ENCODE measurements around the gene ADGRB2.

The ADGRB2 gene

DNA sequence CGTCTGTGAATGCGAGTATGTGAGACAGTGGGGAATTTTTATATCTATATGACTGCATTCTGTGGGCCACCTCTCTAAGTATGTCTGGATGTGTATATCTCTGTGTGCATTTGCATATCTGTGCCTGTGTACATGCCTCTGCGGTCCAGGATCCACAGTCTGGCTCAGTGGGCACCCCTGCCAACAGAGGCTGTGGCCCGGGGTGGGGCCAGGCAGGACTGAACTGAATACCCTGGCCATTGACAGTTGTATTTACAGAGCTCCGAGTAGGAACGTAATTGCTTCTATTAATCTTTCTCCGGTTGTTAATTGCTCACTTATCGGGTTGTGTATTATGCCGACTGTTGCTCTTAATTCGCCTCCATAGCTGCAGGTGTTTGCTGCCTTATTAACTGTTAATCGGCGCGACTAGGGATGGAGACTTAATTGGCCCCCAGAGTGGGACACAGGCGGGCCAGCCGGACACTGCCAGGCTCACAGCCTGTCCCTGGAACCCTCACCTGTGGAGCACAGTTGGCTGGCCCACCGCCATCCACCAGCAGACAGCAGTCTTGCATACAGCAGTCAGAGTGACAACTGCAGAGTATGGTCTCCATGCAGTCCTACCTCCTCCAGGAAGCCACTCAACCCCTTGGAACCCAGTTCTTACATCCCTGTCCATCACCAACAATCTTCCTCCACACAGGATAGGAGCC lies 22.4 kb upstream of the ADGRB2 start:
- no peaks in the 10 kb centered on the region for H3K9me3 ChIP-seq (ENCODE audit: insufficient read depth, low read length)
- H4K20me1 ChIP-seq (ENCODE audit: insufficient read depth, low read length), result no peaks in the 10 kb centered on the region
- H3K4me2 ChIP-seq (ENCODE audit: low read length), result no peak overlapping the region
- no peak overlapping the region for H3K9ac ChIP-seq (ENCODE audit: low read length)
- no peak overlapping the region for H3K27ac ChIP-seq (ENCODE audit: low read length)
- no peaks in the 10 kb centered on the region for H3K36me3 ChIP-seq (replicated peaks; ENCODE audit: low read depth, low read length)
- no peak overlapping the region for H3K4me3 ChIP-seq (ENCODE audit: low read length)
- peaks cover 31% of the 10 kb centered on the region for H3K4me1 ChIP-seq (ENCODE audit: low read length)
- H2AFZ ChIP-seq (ENCODE audit: low read depth, low read length), result no peak overlapping the region
- TF ChIP-seq EZH2phosphoT487 (IDR thresholded peaks at IDR 0.05; ENCODE audit: low read depth), result no peak
- TF ChIP-seq, protein P1, sequence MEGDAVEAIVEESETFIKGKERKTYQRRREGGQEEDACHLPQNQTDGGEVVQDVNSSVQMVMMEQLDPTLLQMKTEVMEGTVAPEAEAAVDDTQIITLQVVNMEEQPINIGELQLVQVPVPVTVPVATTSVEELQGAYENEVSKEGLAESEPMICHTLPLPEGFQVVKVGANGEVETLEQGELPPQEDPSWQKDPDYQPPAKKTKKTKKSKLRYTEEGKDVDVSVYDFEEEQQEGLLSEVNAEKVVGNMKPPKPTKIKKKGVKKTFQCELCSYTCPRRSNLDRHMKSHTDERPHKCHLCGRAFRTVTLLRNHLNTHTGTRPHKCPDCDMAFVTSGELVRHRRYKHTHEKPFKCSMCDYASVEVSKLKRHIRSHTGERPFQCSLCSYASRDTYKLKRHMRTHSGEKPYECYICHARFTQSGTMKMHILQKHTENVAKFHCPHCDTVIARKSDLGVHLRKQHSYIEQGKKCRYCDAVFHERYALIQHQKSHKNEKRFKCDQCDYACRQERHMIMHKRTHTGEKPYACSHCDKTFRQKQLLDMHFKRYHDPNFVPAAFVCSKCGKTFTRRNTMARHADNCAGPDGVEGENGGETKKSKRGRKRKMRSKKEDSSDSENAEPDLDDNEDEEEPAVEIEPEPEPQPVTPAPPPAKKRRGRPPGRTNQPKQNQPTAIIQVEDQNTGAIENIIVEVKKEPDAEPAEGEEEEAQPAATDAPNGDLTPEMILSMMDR (IDR thresholded peaks at IDR 0.05; ENCODE audit: low read depth, low read length), result no peak
- no peaks in the 10 kb centered on the region for H3K79me2 ChIP-seq (ENCODE audit: low read length)
- H3K27me3 ChIP-seq (ENCODE audit: low read depth, low read length), result no peaks in the 10 kb centered on the region; the same call in 1 of the 2 replicates

DNA sequence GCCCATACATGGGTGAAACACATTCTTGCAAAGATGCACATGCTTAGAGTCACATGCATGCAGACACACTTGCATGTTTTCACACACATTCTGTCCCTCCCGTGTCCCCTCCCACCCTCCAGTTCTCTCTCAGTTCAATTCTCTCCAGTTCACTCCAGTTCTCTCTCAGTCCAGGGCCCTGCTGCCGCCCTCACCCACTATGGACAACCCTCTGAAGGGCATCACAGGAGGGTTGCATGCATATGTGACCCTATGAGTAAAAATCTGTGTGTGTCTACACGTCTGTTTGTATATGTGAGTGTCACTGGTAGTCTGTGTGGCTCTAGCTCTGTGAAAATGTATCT lies 21.8 kb upstream of the ADGRB2 start:
- H3K4me2 ChIP-seq (ENCODE audit: low read length), result no peak overlapping the region
- H3K4me3 ChIP-seq (ENCODE audit: low read length), result no peak overlapping the region
- H3K27ac ChIP-seq (ENCODE audit: low read length), result no peak overlapping the region
- H3K27me3 ChIP-seq (ENCODE audit: low read depth, low read length), result no peaks in the 10 kb centered on the region
- TF ChIP-seq EZH2phosphoT487 (IDR thresholded peaks at IDR 0.05; ENCODE audit: low read depth), result no peak
- TF ChIP-seq, protein P1 (IDR thresholded peaks at IDR 0.05; ENCODE audit: low read depth, low read length), result no peak
- no peaks in the 10 kb centered on the region for H3K79me2 ChIP-seq (ENCODE audit: low read length)
- H3K9me3 ChIP-seq (ENCODE audit: insufficient read depth, low read length), result no peaks in the 10 kb centered on the region
- no peaks in the 10 kb centered on the region for H3K36me3 ChIP-seq (replicated peaks; ENCODE audit: low read depth, low read length)
- no peak overlapping the region for H3K9ac ChIP-seq (ENCODE audit: low read length)
- H3K4me1 ChIP-seq (ENCODE audit: low read length), result peaks cover 31% of the 10 kb centered on the region
- no peak overlapping the region for H2AFZ ChIP-seq (ENCODE audit: low read depth, low read length)
- no peaks in the 10 kb centered on the region for H4K20me1 ChIP-seq (ENCODE audit: insufficient read depth, low read length)

DNA sequence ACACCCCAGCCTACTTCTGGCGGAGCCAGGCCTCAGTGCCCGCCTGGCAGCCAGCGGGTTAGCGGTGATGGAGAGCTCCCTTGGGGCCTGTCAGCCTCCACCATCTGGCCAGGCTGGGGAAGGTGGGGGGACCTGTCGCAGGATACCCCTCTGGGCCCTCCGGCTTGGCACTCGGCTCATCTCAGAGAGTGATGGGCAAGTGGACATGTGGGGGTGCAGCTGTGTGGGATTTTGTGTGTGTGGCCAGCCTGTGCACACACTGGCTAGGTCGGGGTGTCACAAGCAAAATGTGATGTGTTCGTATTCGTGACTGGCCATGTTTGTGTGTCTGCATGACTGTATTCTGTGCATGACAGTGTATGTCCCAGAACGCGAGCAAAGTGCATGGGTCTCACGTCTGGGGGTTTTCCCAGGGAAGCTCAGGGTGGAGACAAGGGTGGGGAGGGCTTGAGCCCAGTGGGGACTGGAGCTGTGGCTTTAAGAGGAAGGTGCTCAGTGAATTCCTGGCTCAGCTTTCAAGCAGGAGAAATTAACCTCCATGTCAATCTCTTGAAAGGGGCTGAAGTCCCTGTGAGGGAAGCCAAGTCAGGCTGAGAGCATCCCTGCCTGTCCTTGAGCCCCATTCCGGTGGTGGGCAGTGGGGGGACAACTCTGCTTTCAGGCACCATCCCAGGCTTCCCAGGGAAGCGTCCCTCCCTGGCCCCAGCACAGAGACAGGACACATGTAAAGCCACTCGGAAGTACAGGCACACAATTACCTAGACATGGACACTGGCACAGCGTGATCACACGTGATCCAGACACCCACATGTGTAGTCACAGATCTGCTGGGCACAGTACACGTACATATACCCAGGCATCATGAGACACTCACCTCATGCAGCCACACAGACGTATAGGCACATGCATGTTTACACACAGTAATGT lies 21.1 kb upstream of the ADGRB2 start:
- H3K9ac ChIP-seq (ENCODE audit: low read length), result peak overlapping the region; percentile 46; the same call in 1 of the 2 replicates
- no peaks in the 10 kb centered on the region for H3K79me2 ChIP-seq (ENCODE audit: low read length)
- H4K20me1 ChIP-seq (ENCODE audit: insufficient read depth, low read length), result no peaks in the 10 kb centered on the region
- peak overlapping the region; percentile 24; the same call in 1 of the 2 replicates for H3K4me3 ChIP-seq (ENCODE audit: low read length)
- H2AFZ ChIP-seq (ENCODE audit: low read depth, low read length), result peak overlapping the region; percentile 71
- H3K36me3 ChIP-seq (replicated peaks; ENCODE audit: low read depth, low read length), result no peaks in the 10 kb centered on the region
- peak overlapping the region; percentile 73 for H3K4me2 ChIP-seq (ENCODE audit: low read length)
- no peaks in the 10 kb centered on the region for H3K27me3 ChIP-seq (ENCODE audit: low read depth, low read length)
- H3K4me1 ChIP-seq (ENCODE audit: low read length), result peaks cover 31% of the 10 kb centered on the region
- H3K9me3 ChIP-seq (ENCODE audit: insufficient read depth, low read length), result no peaks in the 10 kb centered on the region
- no peak for TF ChIP-seq EZH2phosphoT487 (IDR thresholded peaks at IDR 0.05; ENCODE audit: low read depth)
- TF ChIP-seq, protein P1 (IDR thresholded peaks at IDR 0.05; ENCODE audit: low read depth, low read length), result no peak
- peak overlapping the region; percentile 2; the same call in 1 of the 2 replicates for H3K27ac ChIP-seq (ENCODE audit: low read length)

Measured in OCI-LY3 (cell line).